CD14-positive monocyte (primary cell): ENCODE data around the gene BRF1. TPM values are rescaled to one million over a fixed set of nuclear protein-coding genes. Genes with fewer than 3 reads are reported as not detected.

Source experiments
- DNase-seq, 3 donors: peaks; one replicate each; pipeline ENCODE4 v3.0.0-alpha.2; 2011 to 2022
- H2AFZ ChIP-seq: 2 replicates; pipeline ENCODE4 v1.6.0; 2012; ENCODE audit warnings: mild to moderate bottlenecking, low read depth, low read length, inconsistent platforms; ENCODE audit not compliant: insufficient read depth, poor library complexity, severe bottlenecking
- H3K27ac ChIP-seq, 2 donors: 1 replicate in 1 of 2; 2 replicates in 1 of 2; pipeline ENCODE4 v1.5.1; 2012 to 2013; ENCODE audit warnings: low read length in 2 of 2, control low read depth in 1 of 2, inconsistent platforms in 1 of 2, low read depth in 1 of 2, mild to moderate bottlenecking in 1 of 2
- H3K27me3 ChIP-seq, 2 donors: one replicate each; pipeline versions ENCODE4 v1.6.0 to v1.6.1; 2011 to 2013; ENCODE audit warnings: low read length in 2 of 2; ENCODE audit not compliant: control insufficient read depth in 2 of 2, insufficient read depth in 2 of 2
- H3K36me3 ChIP-seq, 2 donors: replicated peaks in 1 of 2; 1 replicate in 1 of 2; 2 replicates in 1 of 2; pipeline versions ENCODE4 v1.5.1 to v1.6.1; 2012 to 2013; ENCODE audit warnings: low read length in 2 of 2, control low read depth in 1 of 2, inconsistent platforms in 1 of 2, mild to moderate bottlenecking in 1 of 2; ENCODE audit not compliant: insufficient read depth in 2 of 2, control insufficient read depth in 1 of 2
- H3K4me1 ChIP-seq, 2 donors: 1 replicate in 1 of 2; 2 replicates in 1 of 2; pipeline versions ENCODE4 v1.5.1 to v1.6.1; 2012 to 2013; ENCODE audit warnings: low read length in 2 of 2, control low read depth in 1 of 2, inconsistent platforms in 1 of 2, mild to moderate bottlenecking in 1 of 2, moderate library complexity in 1 of 2; ENCODE audit not compliant: insufficient read depth in 2 of 2, control insufficient read depth in 1 of 2
- H3K4me2 ChIP-seq: replicated peaks from 2 replicates; pipeline ENCODE3; 2012; ENCODE audit warnings: low read length, moderate library complexity, mild to moderate bottlenecking; ENCODE audit not compliant: poor library complexity, severe bottlenecking; ENCODE audit errors: extremely low read depth
- H3K4me3 ChIP-seq, 3 experiments: fragments of 200-600 bp in 1 of 3; sonication (generic) in 1 of 3; replicated peaks in 1 of 3; 1 replicate in 2 of 3; 2 replicates in 1 of 3; pipeline ENCODE4 v1.5.1; 2011 to 2013; ENCODE audit warnings: low read length in 3 of 3, mild to moderate bottlenecking in 3 of 3, control low read depth in 2 of 3, low read depth in 2 of 3, inconsistent platforms in 1 of 3, moderate library complexity in 1 of 3
- H3K79me2 ChIP-seq: 2 replicates; pipeline ENCODE4 v1.6.0; 2012; ENCODE audit warnings: mild to moderate bottlenecking, control low read depth, inconsistent platforms, low read length, moderate library complexity; ENCODE audit not compliant: insufficient read depth
- H3K9ac ChIP-seq: 2 replicates; pipeline ENCODE4 v1.6.0; 2017; ENCODE audit warnings: low read length, mild to moderate bottlenecking; ENCODE audit not compliant: insufficient read depth, poor library complexity, severe bottlenecking
- H3K9me3 ChIP-seq, 2 donors: replicated peaks in 1 of 2; 1 replicate in 1 of 2; 2 replicates in 1 of 2; pipeline versions ENCODE4 v1.5.1 to v1.6.1; 2012 to 2013; ENCODE audit warnings: low read length in 2 of 2, control low read depth in 1 of 2; ENCODE audit not compliant: control insufficient read depth in 1 of 2, insufficient read depth in 1 of 2
- H4K20me1 ChIP-seq: 2 replicates; pipeline ENCODE4 v1.6.0; 2012; ENCODE audit warnings: mild to moderate bottlenecking, low read length, control low read depth, moderate library complexity; ENCODE audit not compliant: insufficient read depth
- H3K27ac Mint-ChIP-seq, 7 donors: one replicate each; pipeline ENCODE4 v1.8.0; 2020; ENCODE audit warnings: mild to moderate bottlenecking in 7 of 7, mixed read lengths in 7 of 7, moderate library complexity in 6 of 7, inconsistent platforms in 2 of 7
- H3K27me3 Mint-ChIP-seq, 3 donors: one replicate each; pipeline ENCODE4 v1.8.0; 2021 to 2022; ENCODE audit warnings: low read depth in 3 of 3, mild to moderate bottlenecking in 3 of 3, mixed read lengths in 3 of 3, moderate library complexity in 3 of 3, inconsistent platforms in 1 of 3
- H3K36me3 Mint-ChIP-seq, 2 donors: one replicate each; pipeline ENCODE4 v1.8.0; 2020; ENCODE audit warnings: mixed read lengths in 2 of 2, inconsistent platforms in 1 of 2, mild to moderate bottlenecking in 1 of 2
- H3K4me1 Mint-ChIP-seq: one replicate; pipeline ENCODE4 v1.8.0; 2020; ENCODE audit warnings: mild to moderate bottlenecking, mixed read lengths
- H3K4me3 Mint-ChIP-seq, 2 donors: one replicate each; pipeline ENCODE4 v1.8.0; 2020; ENCODE audit warnings: mild to moderate bottlenecking in 2 of 2, mixed read lengths in 2 of 2, moderate library complexity in 1 of 2
- H3K9me3 Mint-ChIP-seq, 7 donors: one replicate each; pipeline ENCODE4 v1.8.0; 2020 to 2022; ENCODE audit warnings: mixed read lengths in 7 of 7, mild to moderate bottlenecking in 6 of 7, moderate library complexity in 6 of 7, inconsistent platforms in 2 of 7
- WGBS: methylation state at CpG from one replicate; pipeline ENCODE4 v1.1.5; 2013; ENCODE audit warnings: missing lambda C conversion rate; ENCODE audit not compliant: insufficient coverage; 5-methylcytosine and 5-hydroxymethylcytosine counted together
- intact Hi-C, 2 donors: fragments of 100-400 bp; cut with micrococcal nuclease; formaldehyde crosslinking; loops; one replicate each; pipeline versions ENCODE4 v1.15.0 to v1.15.1; 2023
- polyA plus RNA-seq, 3 donors: library from polyadenylated mRNA; depleted of rRNA in 1 of 3; unstranded in 2 of 3; stranded (reverse) in 1 of 3; fragments of 300-500 nt in 2 of 3; fragments of >200 nt in 1 of 3; fragmentation: Illumina TruSeq in 2 of 3; gene quantifications; 1 replicate in 2 of 3; 2 replicates in 1 of 3; pipeline ENCODE4 v1.2.3, GENCODE V29; 2012 to 2021
- TF ChIP-seq, protein P1 (sequence below): fragments of 200-600 bp; IDR thresholded peaks from one replicate; pipeline ENCODE4 v1.8.0; 2022; ENCODE audit warnings: antibody characterized with exemption, mild to moderate bottlenecking

Gene BRF1
- polyA plus RNA-seq, 3 donors = 2.3 to 20.5 (median 2.5) TPM

DNA sequence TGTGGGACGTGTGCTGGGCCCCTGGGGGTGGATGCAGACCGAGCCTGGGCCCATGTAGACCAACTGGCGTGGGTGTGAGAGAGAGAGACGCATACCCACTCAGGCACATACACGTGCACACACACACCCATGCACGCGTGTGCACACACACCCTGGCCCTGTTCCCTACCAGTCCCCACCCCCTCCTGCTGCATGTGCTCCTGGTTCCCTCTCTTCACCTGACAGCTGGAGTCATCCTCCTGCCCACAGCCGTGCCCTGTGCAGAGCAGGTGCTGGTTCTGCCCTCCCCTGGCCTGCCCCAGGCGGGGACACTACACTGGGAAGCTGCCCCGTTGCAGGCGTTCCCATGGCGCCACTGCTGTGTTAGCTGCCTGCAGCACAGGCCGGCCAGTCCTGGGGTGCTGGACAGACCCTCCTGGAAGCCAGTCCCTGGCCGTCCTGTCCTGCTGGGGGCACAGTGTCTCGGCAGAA lies 32.3 kb upstream of the BRF1 start:
- Histone ChIP-seq H3K4me3 (no peak overlapping the region), H2AFZ (no peak overlapping the region), H4K20me1 (peaks cover 75% of the 10 kb centered on the region), H3K36me3 (no peaks in the 10 kb centered on the region), H3K4me1 (peaks cover 11 to 13% of the 10 kb centered on the region in 2 donors), H3K9me3 (no peaks in the 10 kb centered on the region), H3K9ac (no peak overlapping the region), H3K4me2 (no peak overlapping the region), H3K79me2 (peaks cover 6% of the 10 kb centered on the region), H3K27me3 (no peaks in the 10 kb centered on the region), H3K27ac (no peak overlapping the region)
- no peak for DNase-seq
- TF ChIP-seq, protein P1, sequence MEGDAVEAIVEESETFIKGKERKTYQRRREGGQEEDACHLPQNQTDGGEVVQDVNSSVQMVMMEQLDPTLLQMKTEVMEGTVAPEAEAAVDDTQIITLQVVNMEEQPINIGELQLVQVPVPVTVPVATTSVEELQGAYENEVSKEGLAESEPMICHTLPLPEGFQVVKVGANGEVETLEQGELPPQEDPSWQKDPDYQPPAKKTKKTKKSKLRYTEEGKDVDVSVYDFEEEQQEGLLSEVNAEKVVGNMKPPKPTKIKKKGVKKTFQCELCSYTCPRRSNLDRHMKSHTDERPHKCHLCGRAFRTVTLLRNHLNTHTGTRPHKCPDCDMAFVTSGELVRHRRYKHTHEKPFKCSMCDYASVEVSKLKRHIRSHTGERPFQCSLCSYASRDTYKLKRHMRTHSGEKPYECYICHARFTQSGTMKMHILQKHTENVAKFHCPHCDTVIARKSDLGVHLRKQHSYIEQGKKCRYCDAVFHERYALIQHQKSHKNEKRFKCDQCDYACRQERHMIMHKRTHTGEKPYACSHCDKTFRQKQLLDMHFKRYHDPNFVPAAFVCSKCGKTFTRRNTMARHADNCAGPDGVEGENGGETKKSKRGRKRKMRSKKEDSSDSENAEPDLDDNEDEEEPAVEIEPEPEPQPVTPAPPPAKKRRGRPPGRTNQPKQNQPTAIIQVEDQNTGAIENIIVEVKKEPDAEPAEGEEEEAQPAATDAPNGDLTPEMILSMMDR = no peak
- peak overlapping the region in 1 of 7 donors; percentile 41 for H3K27ac Mint-ChIP-seq
- peaks cover 34% of the 10 kb centered on the region for H3K4me1 Mint-ChIP-seq
- H3K27me3 Mint-ChIP-seq = peaks cover 2 to 5% (median 3%) of the 10 kb centered on the region in 3 donors
- peaks cover 0 to 7% (median 0%) of the 10 kb centered on the region in 7 donors for H3K9me3 Mint-ChIP-seq
- peaks cover 10 to 11% of the 10 kb centered on the region in 2 donors for H3K36me3 Mint-ChIP-seq
- no peak overlapping the region for H3K4me3 Mint-ChIP-seq
- intact Hi-C loops = no loop called here
- 87% methylated on average over 13 of the region's 15 CpGs for WGBS

DNA sequence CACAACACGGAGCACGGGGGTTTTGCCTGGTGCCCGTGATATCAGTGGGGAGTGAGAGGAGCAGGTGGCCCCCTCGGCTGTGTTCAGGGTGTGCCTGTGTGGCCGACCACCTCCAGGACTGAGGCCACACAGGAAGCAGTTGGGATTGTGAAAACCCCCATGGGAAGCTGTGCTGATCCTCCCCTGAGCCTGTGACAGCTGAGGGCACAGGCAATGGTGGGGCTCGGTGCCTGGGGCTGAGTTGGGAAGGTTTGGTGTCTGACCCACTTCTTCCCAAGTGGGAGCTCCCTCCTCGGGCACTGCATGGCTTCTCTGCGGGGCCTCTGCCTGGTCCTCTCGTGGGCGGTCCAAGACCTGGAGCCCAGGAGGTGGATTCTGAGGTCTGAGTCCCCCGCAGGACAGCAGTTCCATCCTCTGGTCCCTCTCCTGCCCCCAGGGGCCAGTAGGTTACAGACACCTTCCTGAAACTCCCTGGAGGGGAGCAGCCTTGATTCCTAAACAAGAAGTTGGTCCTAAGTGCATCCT lies 31.6 kb upstream of the BRF1 start:
- Histone ChIP-seq H3K4me3 (no peak overlapping the region), H3K4me1 (peaks cover 6% of the 10 kb centered on the region in 2 donors), H3K27ac (no peak overlapping the region), H3K9me3 (no peaks in the 10 kb centered on the region), H3K4me2 (no peak overlapping the region), H3K79me2 (peaks cover 8% of the 10 kb centered on the region), H3K9ac (no peak overlapping the region), H4K20me1 (peaks cover 74% of the 10 kb centered on the region), H3K36me3 (no peaks in the 10 kb centered on the region), H3K27me3 (no peaks in the 10 kb centered on the region), H2AFZ (no peak overlapping the region)
- H3K9me3 Mint-ChIP-seq = peaks cover 0 to 7% (median 0%) of the 10 kb centered on the region in 7 donors
- peaks cover 30% of the 10 kb centered on the region for H3K4me1 Mint-ChIP-seq
- TF ChIP-seq, protein P1 = no peak
- intact Hi-C loops = no loop called here
- peaks cover 10 to 11% of the 10 kb centered on the region in 2 donors for H3K36me3 Mint-ChIP-seq
- peak overlapping the region in 1 of 7 donors; percentile 10 for H3K27ac Mint-ChIP-seq
- no peak for DNase-seq
- H3K27me3 Mint-ChIP-seq = peaks cover 2 to 5% (median 3%) of the 10 kb centered on the region in 3 donors
- WGBS = 0% methylated on average over 6 of the region's 11 CpGs
- no peak overlapping the region for H3K4me3 Mint-ChIP-seq
